ENCODE data around the gene EHD1.
"Not testable (repeated sequence)": the region's sequence is repeated elsewhere in the genome, so short reads cannot be mapped to it uniquely, and the experiment has no call there.

The EHD1 gene

DNA sequence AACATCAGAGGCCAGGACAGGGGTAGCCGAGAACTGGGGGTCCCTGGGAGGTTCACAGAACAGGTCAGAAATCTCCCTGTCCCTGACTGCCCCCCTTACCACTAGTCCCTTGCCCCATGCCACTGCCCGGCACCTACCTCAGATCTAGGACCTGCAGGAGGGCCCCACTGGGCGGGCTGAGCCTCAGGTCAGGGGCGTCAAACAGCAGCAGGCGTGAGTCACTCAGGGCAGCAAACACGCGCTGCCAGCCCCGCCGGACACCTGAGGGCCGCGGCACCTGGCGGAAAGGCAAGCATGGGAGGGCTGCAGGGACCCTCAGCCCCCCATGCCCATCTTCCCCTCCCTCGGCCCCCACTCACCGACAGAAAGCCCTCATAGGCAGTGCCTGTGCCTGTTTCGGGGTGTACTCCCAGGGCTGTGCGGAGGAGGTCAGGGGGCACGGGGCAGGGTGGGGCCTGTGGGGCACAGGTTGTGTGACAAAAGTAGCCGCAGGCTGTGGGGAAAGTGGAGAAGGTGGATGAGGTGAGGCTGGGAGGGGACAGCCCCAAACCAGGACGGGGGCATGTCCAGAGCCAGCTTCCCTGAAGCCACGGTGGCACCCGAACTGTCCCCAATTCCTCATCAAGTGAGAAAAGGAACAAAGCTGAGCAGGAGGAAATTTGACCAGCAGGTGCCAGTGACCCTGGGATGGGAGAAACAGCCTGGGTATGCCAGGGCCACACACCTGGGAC, 45.8 kb downstream of the EHD1 start:
- TF ChIP-seq FOXP2 (optimal IDR thresholded peaks at IDR 0.05; ENCODE audit: control extremely low read depth, extremely low read length, insufficient read depth) (no peak), POLR2AphosphoS5 (IDR thresholded peaks at IDR 0.05; ENCODE audit: borderline replicate concordance, low read depth, low read length) (no peak), EZH2 (IDR thresholded peaks at IDR 0.05) (no peak)
- Histone ChIP-seq H3K9ac (ENCODE audit: insufficient read length) (no peak overlapping the region), H3K4me3 (no peak overlapping the region), H3K27ac (no peak overlapping the region), H3K9me3 (ENCODE audit: low read depth, low read length) (no peaks in the 10 kb centered on the region), H3K36me3 (ENCODE audit: insufficient read depth, low read length) (no peaks in the 10 kb centered on the region)
- DNase-seq (ENCODE audit: low read depth, low spot score): no peak

DNA sequence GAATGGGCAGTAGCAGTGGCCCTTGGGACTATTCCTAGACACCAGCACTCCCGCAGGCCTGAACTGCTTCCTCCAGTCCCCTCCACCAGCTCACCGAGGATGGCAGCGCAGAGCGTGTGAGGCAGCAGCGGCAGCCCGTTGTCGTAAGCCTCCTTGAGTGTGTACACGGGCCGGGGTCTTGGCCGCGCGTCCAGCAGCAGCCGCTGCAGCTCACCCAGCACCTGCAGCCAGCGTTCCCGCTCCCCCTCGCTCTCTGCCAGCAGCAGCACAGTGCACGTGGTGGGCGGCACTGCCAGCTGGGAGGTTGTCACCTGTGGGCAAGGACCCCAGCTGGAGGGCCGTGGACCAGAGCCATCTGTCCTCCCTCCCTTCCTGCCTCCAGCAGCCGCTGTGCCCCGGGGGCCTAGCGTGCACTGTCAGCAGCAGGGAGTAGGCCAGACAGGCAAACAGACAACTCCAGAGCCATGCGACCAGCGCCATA, 47.0 kb downstream of the EHD1 start:
- TF ChIP-seq FOXP2 (optimal IDR thresholded peaks at IDR 0.05; ENCODE audit: control extremely low read depth, extremely low read length, insufficient read depth): no peak
- TF ChIP-seq EZH2 (IDR thresholded peaks at IDR 0.05): no peak
- TF ChIP-seq POLR2AphosphoS5 (IDR thresholded peaks at IDR 0.05; ENCODE audit: borderline replicate concordance, low read depth, low read length): no peak
- no peak overlapping the region for H3K9ac ChIP-seq (ENCODE audit: insufficient read length)
- H3K27ac ChIP-seq: no peak overlapping the region
- H3K4me3 ChIP-seq: no peak overlapping the region
- no peak for DNase-seq (ENCODE audit: low read depth, low spot score)
- H3K36me3 ChIP-seq (ENCODE audit: insufficient read depth, low read length): no peaks in the 10 kb centered on the region
- no peaks in the 10 kb centered on the region for H3K9me3 ChIP-seq (ENCODE audit: low read depth, low read length)

DNA sequence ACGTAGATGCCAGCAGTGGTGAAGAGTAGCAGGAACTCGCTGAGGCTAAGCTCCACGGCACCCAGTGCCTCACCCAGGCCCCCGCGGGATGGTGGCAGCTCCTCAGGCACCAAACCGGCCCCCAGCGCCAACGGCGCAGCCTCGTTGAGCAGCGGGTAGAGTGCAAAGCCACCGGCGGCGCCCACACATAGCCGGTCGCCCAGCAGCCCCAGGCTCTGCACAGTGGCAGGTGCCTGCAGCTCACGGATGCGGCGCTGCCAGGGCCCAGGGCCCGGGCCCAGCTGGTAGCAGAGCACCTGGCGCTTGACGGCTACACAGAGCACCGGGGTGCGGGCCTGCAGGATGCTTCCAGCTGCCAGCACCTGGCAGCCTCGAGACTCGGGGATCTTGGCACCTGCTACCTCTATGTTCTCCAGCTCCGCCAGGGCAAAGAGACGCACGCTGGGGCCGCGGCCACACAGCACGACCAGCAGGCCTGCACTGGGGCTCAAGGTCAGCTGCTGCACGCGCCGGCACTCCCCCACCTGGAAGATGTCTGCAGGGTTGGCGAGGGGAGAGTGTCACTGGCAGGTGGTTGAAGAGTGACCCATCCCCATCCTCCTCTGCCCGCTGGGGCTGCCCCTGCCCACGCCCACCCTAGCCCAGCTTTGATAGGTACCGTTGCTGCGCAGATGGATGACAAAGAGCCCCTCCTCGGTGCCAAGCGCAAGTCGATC, 48.7 kb downstream of the EHD1 start:
- Histone ChIP-seq H3K36me3 (ENCODE audit: insufficient read depth, low read length) (no peaks in the 10 kb centered on the region), H3K9ac (ENCODE audit: insufficient read length) (no peak overlapping the region), H3K27ac (no peak overlapping the region), H3K4me3 (no peak overlapping the region), H3K9me3 (ENCODE audit: low read depth, low read length) (no peaks in the 10 kb centered on the region)
- no peak for TF ChIP-seq EZH2 (IDR thresholded peaks at IDR 0.05)
- no peak for TF ChIP-seq FOXP2 (optimal IDR thresholded peaks at IDR 0.05; ENCODE audit: control extremely low read depth, extremely low read length, insufficient read depth)
- no peak for TF ChIP-seq POLR2AphosphoS5 (IDR thresholded peaks at IDR 0.05; ENCODE audit: borderline replicate concordance, low read depth, low read length)
- DNase-seq (ENCODE audit: low read depth, low spot score): no peak

DNA sequence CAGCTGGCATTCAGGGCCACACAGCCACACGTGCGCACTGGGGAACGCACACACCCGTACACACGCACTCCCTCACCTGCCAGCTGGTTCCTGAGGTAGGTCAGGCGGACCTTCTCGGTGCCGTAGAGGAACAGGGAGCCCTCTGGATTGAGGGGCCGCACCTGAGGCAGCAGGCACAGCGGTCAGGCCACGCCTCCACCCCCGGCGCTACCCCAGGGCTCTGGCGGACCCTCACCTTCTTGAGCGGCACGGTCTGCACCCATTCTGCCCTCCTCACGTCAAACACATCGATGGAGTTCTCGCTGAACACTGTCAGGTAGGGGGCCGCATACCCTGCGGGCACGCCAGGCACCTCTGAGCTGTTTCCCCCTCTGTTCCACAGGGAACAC, 51.0 kb downstream of the EHD1 start:
- no peak for DNase-seq (ENCODE audit: low read depth, low spot score)
- TF ChIP-seq POLR2AphosphoS5 (IDR thresholded peaks at IDR 0.05; ENCODE audit: borderline replicate concordance, low read depth, low read length) (no peak), EZH2 (IDR thresholded peaks at IDR 0.05) (no peak), FOXP2 (optimal IDR thresholded peaks at IDR 0.05; ENCODE audit: control extremely low read depth, extremely low read length, insufficient read depth) (no peak)
- H3K9ac ChIP-seq (ENCODE audit: insufficient read length): no peak overlapping the region
- no peaks in the 10 kb centered on the region for H3K36me3 ChIP-seq (ENCODE audit: insufficient read depth, low read length)
- no peak overlapping the region for H3K27ac ChIP-seq
- no peaks in the 10 kb centered on the region for H3K9me3 ChIP-seq (ENCODE audit: low read depth, low read length)
- no peak overlapping the region for H3K4me3 ChIP-seq

DNA sequence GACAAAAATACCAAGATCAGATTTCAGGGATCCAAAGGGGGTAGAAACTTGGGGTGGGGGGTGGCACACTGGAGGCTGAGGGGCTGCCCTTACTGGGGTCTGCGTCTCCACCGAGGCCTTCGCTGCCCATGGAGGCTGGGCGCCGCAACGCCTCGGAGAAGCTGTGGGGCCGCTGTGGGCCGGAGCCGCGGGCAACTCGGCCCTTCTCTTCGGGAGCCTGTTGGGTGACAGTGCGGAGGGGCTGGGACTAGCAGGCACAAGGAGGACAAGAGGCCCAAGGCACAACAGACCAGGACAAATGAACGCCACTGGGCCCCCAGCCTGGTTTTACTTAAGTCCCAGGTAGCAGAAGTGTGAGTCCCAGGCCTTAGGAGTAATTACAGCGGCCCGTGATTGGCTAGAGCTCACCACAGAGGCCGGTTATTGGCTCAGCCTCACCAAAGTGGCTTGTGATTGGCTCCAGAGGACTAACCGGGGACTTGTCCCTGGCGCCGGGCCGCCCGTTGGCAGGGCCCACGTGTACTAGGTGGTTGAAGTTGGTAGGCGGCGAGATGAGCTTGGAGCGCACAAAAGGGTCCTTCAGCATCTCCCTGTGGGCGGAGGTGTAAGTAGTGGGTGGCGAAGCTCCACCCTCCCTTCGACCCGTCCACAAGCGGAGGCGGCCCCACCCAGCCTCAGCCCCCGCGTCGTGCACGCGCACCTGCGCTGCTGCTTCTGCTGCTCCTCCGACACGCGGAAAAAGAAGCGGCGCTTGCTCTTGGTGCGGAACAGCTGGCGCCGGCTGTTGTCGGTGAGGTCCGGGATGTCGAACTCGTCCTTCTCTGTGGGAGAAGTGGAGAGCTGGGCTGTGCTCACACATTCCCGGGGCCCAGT, 51.6 kb downstream of the EHD1 start:
- Histone ChIP-seq H3K4me3 (no peak overlapping the region), H3K9me3 (ENCODE audit: low read depth, low read length) (no peaks in the 10 kb centered on the region), H3K9ac (ENCODE audit: insufficient read length) (no peak overlapping the region), H3K36me3 (ENCODE audit: insufficient read depth, low read length) (no peaks in the 10 kb centered on the region), H3K27ac (no peak overlapping the region)
- TF ChIP-seq EZH2 (IDR thresholded peaks at IDR 0.05) (no peak), POLR2AphosphoS5 (IDR thresholded peaks at IDR 0.05; ENCODE audit: borderline replicate concordance, low read depth, low read length) (no peak), FOXP2 (optimal IDR thresholded peaks at IDR 0.05; ENCODE audit: control extremely low read depth, extremely low read length, insufficient read depth) (no peak)
- DNase-seq (ENCODE audit: low read depth, low spot score): no peak

DNA sequence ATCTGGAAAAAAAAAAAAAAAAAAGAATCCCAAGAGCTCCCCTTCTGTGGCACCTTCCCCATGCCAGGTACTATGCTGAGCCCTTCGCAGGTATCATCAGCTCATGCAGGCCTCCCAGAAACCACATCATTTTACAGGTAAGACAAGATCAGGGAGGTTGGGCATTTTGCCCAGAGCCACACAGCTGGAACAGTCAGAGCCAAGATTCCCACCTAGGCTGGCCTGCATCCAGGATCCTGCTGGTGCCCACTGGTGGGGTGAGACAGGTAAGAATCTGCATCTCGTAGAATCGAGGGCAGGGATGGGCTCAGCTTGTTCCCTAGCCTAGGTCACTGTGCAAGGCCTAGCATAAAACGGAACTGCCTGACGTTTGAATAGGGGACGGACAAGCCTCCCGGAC, 52.4 kb downstream of the EHD1 start:
- no peak for TF ChIP-seq FOXP2 (optimal IDR thresholded peaks at IDR 0.05; ENCODE audit: control extremely low read depth, extremely low read length, insufficient read depth)
- TF ChIP-seq EZH2 (IDR thresholded peaks at IDR 0.05): no peak
- no peak for TF ChIP-seq POLR2AphosphoS5 (IDR thresholded peaks at IDR 0.05; ENCODE audit: borderline replicate concordance, low read depth, low read length)
- Histone ChIP-seq H3K27ac (no peak overlapping the region), H3K9me3 (ENCODE audit: low read depth, low read length) (no peaks in the 10 kb centered on the region), H3K9ac (ENCODE audit: insufficient read length) (no peak overlapping the region), H3K4me3 (no peak overlapping the region), H3K36me3 (ENCODE audit: insufficient read depth, low read length) (no peaks in the 10 kb centered on the region)
- DNase-seq (ENCODE audit: low read depth, low spot score): no peak

DNA sequence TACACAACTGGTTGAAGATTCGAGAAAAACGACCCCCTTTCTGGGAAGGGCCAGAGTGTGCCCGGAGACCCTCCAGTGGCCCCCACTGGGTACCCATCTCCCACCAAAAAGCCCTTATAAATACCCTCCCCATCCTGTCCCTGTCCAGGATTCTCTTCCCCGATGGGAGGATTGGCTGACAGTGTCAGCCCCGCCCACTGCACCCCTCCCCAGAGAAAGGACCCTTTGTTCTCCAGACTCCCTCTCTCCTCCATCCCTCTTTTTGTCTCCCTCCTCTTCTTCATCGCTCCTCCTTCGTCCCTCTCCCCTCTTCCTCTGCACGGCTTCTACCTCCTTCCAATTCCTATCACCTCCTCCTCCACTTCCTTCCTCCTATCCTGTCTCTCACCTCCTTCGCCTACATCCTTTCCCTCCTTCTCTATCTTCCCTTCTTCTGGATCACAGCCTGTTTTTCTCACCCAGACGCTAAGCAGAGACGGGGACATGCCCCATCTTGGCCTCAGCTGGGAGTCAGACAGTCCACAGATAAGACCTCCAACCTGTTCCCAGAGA, 54.8 kb downstream of the EHD1 start:
- TF ChIP-seq EZH2 (IDR thresholded peaks at IDR 0.05) (no peak), POLR2AphosphoS5 (IDR thresholded peaks at IDR 0.05; ENCODE audit: borderline replicate concordance, low read depth, low read length) (no peak), FOXP2 (optimal IDR thresholded peaks at IDR 0.05; ENCODE audit: control extremely low read depth, extremely low read length, insufficient read depth) (no peak)
- DNase-seq (ENCODE audit: low read depth, low spot score): no peak
- Histone ChIP-seq H3K9me3 (ENCODE audit: low read depth, low read length) (no peaks in the 10 kb centered on the region), H3K27ac (no peak overlapping the region), H3K36me3 (ENCODE audit: insufficient read depth, low read length) (no peaks in the 10 kb centered on the region), H3K9ac (ENCODE audit: insufficient read length) (no peak overlapping the region), H3K4me3 (no peak overlapping the region)

DNA sequence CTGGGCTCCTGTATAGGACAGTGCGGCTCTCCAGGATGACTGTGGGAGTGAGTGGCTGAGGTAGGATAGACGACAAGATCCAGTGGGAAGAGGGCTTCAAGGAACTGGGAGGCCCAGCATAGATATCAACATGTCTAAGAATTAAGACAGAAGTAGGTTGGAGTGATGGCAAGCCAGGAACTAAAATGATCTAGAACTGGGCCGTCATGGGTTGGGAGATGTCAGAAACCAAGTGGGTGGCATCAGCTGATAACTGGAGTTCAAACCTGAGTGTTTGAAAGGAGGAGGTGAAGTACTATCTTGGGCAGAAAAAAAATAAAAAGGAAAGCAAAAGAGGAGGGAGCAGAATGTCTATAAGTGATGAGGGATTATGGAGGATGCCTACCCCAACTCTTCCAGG, 60.9 kb downstream of the EHD1 start:
- Histone ChIP-seq H3K9me3 (ENCODE audit: low read depth, low read length) (no peaks in the 10 kb centered on the region), H3K9ac (ENCODE audit: insufficient read length) (no peak overlapping the region), H3K36me3 (ENCODE audit: insufficient read depth, low read length) (no peaks in the 10 kb centered on the region), H3K4me3 (no peak overlapping the region), H3K27ac (no peak overlapping the region)
- no peak for TF ChIP-seq EZH2 (IDR thresholded peaks at IDR 0.05)
- TF ChIP-seq FOXP2 (optimal IDR thresholded peaks at IDR 0.05; ENCODE audit: control extremely low read depth, extremely low read length, insufficient read depth): no peak
- no peak for TF ChIP-seq POLR2AphosphoS5 (IDR thresholded peaks at IDR 0.05; ENCODE audit: borderline replicate concordance, low read depth, low read length)
- DNase-seq (ENCODE audit: low read depth, low spot score): no peak

DNA sequence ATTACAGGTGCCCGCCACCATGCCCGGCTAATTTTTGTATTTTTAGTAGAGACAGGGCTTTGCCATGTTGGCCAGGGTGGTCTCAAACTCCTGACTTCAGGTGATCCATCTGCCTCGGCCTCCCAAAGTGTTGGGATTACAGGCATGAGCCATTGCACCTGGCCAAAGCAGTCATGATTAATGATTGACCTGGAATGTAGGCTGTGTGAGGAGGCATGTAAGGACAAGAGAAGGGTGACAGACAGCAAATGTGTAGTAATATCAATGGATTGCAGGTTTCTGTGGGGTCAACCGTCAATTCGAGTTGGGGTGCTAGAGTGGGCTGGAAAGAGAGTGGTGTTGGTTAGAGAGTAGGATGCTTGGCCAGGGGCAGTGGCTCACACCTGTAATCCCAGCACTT, 63.0 kb downstream of the EHD1 start:
- not testable (repeated sequence) for H3K9ac ChIP-seq (ENCODE audit: insufficient read length); H3K27ac ChIP-seq; DNase-seq (ENCODE audit: low read depth, low spot score); H3K4me3 ChIP-seq; H3K36me3 ChIP-seq (ENCODE audit: insufficient read depth, low read length); H3K9me3 ChIP-seq (ENCODE audit: low read depth, low read length)
